ENCODE results near the gene MYO9B. TPM values are rescaled to one million over a fixed set of nuclear protein-coding genes. Genes with fewer than 3 reads are reported as not detected.

MYO9B gene
- total RNA-seq (29.1 and 32.4 TPM in 2 replicates), polyA plus RNA-seq (29.3 and 29.9 TPM in 2 replicates)

DNA sequence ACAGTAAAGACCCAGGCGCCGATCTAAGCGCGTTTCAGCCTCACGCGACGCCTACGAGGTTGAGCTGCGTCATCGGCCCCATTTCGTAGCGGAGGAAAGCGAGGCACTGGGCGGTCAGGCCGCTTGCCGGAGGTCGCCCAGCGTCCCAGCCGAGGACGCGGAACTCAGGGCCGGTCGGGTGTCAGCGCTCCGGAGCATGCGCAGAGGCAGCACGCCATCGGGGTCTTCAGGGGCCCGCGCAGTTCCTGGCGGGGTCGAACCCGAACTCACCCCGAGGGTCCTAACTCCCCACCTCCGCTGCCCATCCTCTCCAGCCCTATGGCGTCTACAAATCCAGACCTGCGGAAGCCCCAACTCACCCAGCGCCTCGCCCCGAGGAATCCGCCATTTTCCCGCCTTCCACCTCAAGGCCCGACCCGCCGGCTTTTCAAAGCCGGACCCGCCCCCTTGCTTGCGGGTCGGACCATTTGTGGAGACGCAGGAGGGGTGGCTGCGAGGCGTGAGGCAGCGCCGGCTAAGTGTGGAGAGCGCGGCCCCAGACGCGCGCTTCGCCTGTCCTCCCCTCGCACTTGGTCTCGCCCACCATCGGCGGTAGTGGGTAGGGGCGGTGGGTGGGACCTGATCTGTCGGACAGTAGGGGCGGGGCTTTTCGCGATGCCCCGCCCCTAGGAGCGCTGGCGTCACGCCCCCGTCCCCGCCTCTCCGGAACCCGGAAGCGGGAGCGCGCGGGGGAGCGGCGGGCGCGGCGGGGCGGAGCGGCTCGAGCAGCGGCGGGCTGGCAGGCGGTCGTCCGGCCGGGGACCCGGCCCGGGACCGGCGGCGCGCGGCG lies at the start of gene MYO9B, which contains the start of gene HAUS8:
MYO9B (plus strand) TSS at position 743 of the 829 bp plus-strand sequence. CDS start 25,941 bp downstream, outside the sequence.
HAUS8 (minus strand) TSS at position 418 of the 829 bp plus-strand sequence; CDS start at position 388, 30 bp downstream.
- H3K4me1 ChIP-seq (ENCODE audit: insufficient read depth): peaks cover 17% of the 10 kb centered on the region
- peak within 1 kb of the TSS; percentile 97 for H3K4me2 ChIP-seq
- H3K36me3 ChIP-seq (replicated peaks; ENCODE audit: insufficient read depth, low read depth): no peaks in the 10 kb centered on the region
- peak; percentile 100 for DNase-seq (ENCODE audit: low spot score)
- peaks cover 4% of the 10 kb centered on the region for H4K20me1 ChIP-seq (ENCODE audit: insufficient read depth, poor library complexity, severe bottlenecking)
- no peaks in the 10 kb centered on the region for H3K9me3 ChIP-seq (ENCODE audit: low read depth)
- peak within 1 kb of the TSS; percentile 98 for H3K4me3 ChIP-seq
- WGBS (ENCODE audit: low lambda C conversion rate, missing lambda C conversion rate): under 1% methylated on average over 92 of the region's 103 CpGs
- H3K27ac ChIP-seq: peak within 1 kb of the TSS; percentile 91
- peak within 1 kb of the TSS; percentile 83 for H2AFZ ChIP-seq
- H3K9me2 ChIP-seq (replicated peaks; ENCODE audit: insufficient read depth): no peaks in the 10 kb centered on the region
- H3K79me2 ChIP-seq: peaks cover 59% of the 10 kb centered on the region
- no peak for TF ChIP-seq EZH2 (IDR thresholded peaks at IDR 0.05; ENCODE audit: borderline replicate concordance)
- TF ChIP-seq EZH2phosphoT487 (IDR thresholded peaks at IDR 0.05; ENCODE audit: low read depth, severe bottlenecking, unreplicated experiment): no peak
- TF ChIP-seq, protein P1, sequence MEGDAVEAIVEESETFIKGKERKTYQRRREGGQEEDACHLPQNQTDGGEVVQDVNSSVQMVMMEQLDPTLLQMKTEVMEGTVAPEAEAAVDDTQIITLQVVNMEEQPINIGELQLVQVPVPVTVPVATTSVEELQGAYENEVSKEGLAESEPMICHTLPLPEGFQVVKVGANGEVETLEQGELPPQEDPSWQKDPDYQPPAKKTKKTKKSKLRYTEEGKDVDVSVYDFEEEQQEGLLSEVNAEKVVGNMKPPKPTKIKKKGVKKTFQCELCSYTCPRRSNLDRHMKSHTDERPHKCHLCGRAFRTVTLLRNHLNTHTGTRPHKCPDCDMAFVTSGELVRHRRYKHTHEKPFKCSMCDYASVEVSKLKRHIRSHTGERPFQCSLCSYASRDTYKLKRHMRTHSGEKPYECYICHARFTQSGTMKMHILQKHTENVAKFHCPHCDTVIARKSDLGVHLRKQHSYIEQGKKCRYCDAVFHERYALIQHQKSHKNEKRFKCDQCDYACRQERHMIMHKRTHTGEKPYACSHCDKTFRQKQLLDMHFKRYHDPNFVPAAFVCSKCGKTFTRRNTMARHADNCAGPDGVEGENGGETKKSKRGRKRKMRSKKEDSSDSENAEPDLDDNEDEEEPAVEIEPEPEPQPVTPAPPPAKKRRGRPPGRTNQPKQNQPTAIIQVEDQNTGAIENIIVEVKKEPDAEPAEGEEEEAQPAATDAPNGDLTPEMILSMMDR (IDR thresholded peaks at IDR 0.05; ENCODE audit: poor library complexity): no peak
- no peaks in the 10 kb centered on the region for H3K27me3 ChIP-seq

DNA sequence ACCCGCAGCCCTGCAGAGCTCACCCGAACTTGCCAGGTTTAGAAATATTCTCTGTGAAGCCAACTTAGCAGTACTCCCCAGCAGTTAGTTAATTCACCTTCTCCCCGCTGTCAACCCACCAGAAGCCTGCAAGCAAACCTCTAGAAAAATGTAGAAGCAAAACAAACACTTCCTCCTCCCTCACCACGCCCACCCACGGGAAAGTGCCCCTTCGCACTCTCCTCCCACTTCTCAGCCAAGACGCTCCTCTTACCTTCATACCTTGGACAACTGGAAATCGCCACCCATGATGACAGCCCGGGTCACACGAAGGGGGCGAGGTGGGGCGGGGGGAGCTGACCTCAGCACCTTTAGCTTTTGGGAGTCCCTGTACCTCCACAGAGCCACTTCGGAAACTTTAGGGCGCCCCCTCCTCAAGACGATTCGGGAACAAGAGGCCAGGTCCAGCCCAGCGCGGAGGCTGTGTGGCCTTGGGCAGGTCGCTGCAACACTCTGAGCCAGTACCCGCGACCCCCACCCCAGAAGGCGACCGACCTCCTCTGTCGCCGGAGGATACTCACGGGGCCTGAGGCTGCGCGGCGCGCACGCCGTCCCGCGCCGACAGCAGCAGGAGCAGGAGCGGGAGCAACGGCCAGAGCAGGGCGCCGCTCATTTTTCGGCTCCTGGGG lies 49.5 kb upstream of the MYO9B start:
- 2% methylated on average over 36 of the region's 40 CpGs for WGBS (ENCODE audit: low lambda C conversion rate, missing lambda C conversion rate)
- no peaks in the 10 kb centered on the region for H3K9me2 ChIP-seq (replicated peaks; ENCODE audit: insufficient read depth)
- no peaks in the 10 kb centered on the region for H3K36me3 ChIP-seq (replicated peaks; ENCODE audit: insufficient read depth, low read depth)
- peak overlapping the region; percentile 31 for H3K27ac ChIP-seq
- peak overlapping the region; percentile 95 for H3K4me2 ChIP-seq
- peaks cover 7% of the 10 kb centered on the region for H3K27me3 ChIP-seq
- H3K4me1 ChIP-seq (ENCODE audit: insufficient read depth): peaks cover 10% of the 10 kb centered on the region
- H3K4me3 ChIP-seq: peak overlapping the region; percentile 13
- peak overlapping the region; percentile 38 for H2AFZ ChIP-seq
- no peaks in the 10 kb centered on the region for H3K9me3 ChIP-seq (ENCODE audit: low read depth)
- H3K79me2 ChIP-seq: no peaks in the 10 kb centered on the region
- TF ChIP-seq EZH2phosphoT487 (IDR thresholded peaks at IDR 0.05; ENCODE audit: low read depth, severe bottlenecking, unreplicated experiment) (no peak), EZH2 (IDR thresholded peaks at IDR 0.05; ENCODE audit: borderline replicate concordance) (no peak)
- TF ChIP-seq, protein P1 (IDR thresholded peaks at IDR 0.05; ENCODE audit: poor library complexity): no peak
- H4K20me1 ChIP-seq (ENCODE audit: insufficient read depth, poor library complexity, severe bottlenecking): no peaks in the 10 kb centered on the region
- DNase-seq (ENCODE audit: low spot score): peak; percentile 55

DNA sequence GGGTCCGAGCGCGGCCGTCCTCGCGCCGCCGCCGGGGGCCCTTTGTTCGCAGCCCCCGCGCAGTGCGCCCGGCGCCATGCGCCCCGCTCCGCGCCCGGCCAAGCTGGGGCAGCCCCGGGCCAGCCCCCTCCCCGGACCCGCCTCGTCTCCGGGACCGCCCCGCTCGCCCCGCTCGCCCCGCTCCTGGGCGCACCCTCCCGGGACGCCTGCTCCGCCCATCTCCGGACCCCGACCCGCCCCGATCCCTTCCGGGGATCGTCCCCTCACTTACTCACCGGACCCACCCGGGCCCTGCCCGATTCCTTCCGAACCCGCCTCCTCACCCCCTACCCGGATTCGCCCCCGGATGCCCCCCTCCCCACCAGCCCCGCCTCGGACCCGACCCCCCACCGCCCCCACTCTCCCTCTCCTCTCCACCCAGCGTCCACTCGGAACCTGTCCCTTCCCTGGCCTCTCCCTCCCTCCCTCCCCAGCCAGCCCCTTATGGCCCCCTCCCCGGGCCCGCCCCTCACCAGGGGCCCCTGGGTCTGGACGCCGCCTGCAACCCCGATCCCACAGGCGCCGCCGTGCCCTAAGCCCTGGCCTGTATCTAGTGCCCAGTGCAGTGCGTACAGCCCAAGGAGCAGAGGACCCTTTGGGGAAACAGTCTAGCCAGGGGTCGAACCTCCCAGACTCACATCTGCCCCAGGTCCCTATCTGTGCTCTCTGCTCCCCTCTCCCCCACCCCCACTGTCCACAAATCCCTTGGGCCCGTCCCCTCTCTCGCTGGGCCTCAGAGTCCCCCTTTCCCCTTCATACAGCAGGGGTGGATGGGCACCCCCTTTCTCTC lies 48.7 kb upstream of the MYO9B start, which contains the start of gene CPAMD8:
CPAMD8 (minus strand) TSS at position 105 of the 829 bp plus-strand sequence. CDS start 168 bp downstream, outside the sequence.
- Histone ChIP-seq H3K27ac (peak within 1 kb of the TSS; percentile 31), H3K36me3 (replicated peaks; ENCODE audit: insufficient read depth, low read depth) (no peaks in the 10 kb centered on the region), H2AFZ (peak within 1 kb of the TSS; percentile 38), H3K4me3 (peak within 1 kb of the TSS; percentile 13), H3K9me2 (replicated peaks; ENCODE audit: insufficient read depth) (no peaks in the 10 kb centered on the region), H3K4me1 (ENCODE audit: insufficient read depth) (peaks cover 10% of the 10 kb centered on the region), H3K9me3 (ENCODE audit: low read depth) (no peaks in the 10 kb centered on the region), H3K27me3 (peaks cover 7% of the 10 kb centered on the region), H3K4me2 (peak within 1 kb of the TSS; percentile 95), H4K20me1 (ENCODE audit: insufficient read depth, poor library complexity, severe bottlenecking) (no peaks in the 10 kb centered on the region), H3K79me2 (no peaks in the 10 kb centered on the region)
- TF ChIP-seq, protein P1 (IDR thresholded peaks at IDR 0.05; ENCODE audit: poor library complexity): no peak
- no peak for TF ChIP-seq EZH2phosphoT487 (IDR thresholded peaks at IDR 0.05; ENCODE audit: low read depth, severe bottlenecking, unreplicated experiment)
- no peak for TF ChIP-seq EZH2 (IDR thresholded peaks at IDR 0.05; ENCODE audit: borderline replicate concordance)
- 3% methylated on average over 14 of the region's 67 CpGs for WGBS (ENCODE audit: low lambda C conversion rate, missing lambda C conversion rate)
- DNase-seq (ENCODE audit: low spot score): peak; percentile 43

Data from hepatocyte (in vitro differentiated cells).